ENCODE measurements around the gene CCHCR1. TPM values are rescaled to one million over a fixed set of nuclear protein-coding genes. Genes with fewer than 3 reads are reported as not detected.

The CCHCR1 gene
- total and polyA plus RNA-seq, 2 of the 13 experiments (the other 11 are each of a cell fraction or from before 2014, with no cell fraction given), result 14.6 to 28.2 TPM

DNA sequence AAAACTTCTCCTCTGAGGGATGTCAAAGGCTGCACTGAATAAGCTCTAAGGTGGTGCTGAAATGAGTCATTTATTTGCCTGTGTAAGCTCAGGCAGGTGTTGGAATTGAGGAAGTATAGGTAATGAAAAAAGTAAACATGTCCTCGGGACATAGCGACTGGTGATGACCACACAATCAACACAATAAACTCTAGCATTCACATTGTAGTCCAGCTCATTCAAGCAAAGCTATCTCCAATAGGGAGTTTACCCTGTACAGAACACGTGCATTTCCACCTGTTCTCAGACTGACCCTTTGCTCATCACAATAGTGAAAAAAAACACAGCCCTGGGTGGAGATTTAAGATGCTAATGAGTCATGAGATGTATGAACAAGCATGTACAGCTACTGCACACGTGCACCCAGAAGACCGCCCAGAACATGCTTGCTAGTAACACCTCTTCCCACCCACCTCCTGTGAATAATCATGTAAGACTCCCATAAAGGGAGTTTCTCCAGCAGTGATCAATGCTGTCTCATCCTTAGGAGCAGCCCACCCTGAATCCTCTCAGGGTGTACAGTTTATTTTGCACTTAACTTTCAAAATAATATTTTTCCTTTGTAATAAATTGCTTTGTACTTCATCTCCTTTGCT, 45.9 kb upstream of the CCHCR1 start (continued):
- TF ChIP-seq RFX5 (IDR thresholded peaks at IDR 0.05; ENCODE audit: low read depth, low read length) (peak; percentile 79), NR2F1 (CRISPR knock-in tag; IDR thresholded peaks at IDR 0.05) (peak in 1 of 2 experiments; percentile 60; a peak in 1 of 4 replicates), ZNF205 (CRISPR knock-in tag; IDR thresholded peaks at IDR 0.05) (no peak), HMG20A (CRISPR knock-in tag; IDR thresholded peaks at IDR 0.05; ENCODE audit: borderline replicate concordance) (peak; percentile 69; the same call in 1 of the 2 replicates), SOX5 (CRISPR knock-in tag; IDR thresholded peaks at IDR 0.05; ENCODE audit: borderline replicate concordance) (peak; percentile 75; the same call in 1 of the 2 replicates), ETV5 (CRISPR knock-in tag; IDR thresholded peaks at IDR 0.05; ENCODE audit: borderline replicate concordance) (peak; percentile 76; the same call in 1 of the 2 replicates), ISL2 (CRISPR knock-in tag; IDR thresholded peaks at IDR 0.05) (no peak), ZNF20 (CRISPR knock-in tag; IDR thresholded peaks at IDR 0.05) (no peak), ZC3H13 (CRISPR knock-in tag; IDR thresholded peaks at IDR 0.05) (no peak), MED1 (CRISPR knock-in tag; IDR thresholded peaks at IDR 0.05) (peak; percentile 9; the same call in 1 of the 2 replicates), HCFC1 (IDR thresholded peaks at IDR 0.05; ENCODE audit: low read depth, low read length) (no peak), SAP130 (CRISPR knock-in tag; IDR thresholded peaks at IDR 0.05; ENCODE audit: low read depth) (peak; percentile 72)
- TF ChIP-seq, protein P1, sequence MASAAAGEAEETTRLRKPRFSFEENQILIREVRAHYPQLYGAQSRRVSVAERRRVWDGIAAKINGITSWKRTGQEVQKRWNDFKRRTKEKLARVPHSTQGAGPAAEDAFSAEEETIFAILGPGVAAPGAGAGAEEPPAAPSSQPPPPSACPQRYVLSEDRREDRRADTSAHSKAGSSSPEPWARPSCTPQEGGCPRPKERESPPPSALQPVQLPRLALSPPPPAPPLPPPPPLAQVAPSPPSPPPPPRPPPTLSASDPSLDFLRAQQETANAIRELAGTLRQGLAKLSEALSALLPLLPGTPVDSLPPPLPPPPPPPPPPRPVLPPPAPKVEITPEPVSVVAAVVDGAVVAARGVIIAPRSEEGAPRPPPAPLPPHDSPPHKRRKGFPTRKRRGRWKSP (CRISPR knock-in tag; IDR thresholded peaks at IDR 0.05), result 0 out of 2 replicates have a peak, but pooled peaks have one; percentile 4
- TF ChIP-seq, protein P2, sequence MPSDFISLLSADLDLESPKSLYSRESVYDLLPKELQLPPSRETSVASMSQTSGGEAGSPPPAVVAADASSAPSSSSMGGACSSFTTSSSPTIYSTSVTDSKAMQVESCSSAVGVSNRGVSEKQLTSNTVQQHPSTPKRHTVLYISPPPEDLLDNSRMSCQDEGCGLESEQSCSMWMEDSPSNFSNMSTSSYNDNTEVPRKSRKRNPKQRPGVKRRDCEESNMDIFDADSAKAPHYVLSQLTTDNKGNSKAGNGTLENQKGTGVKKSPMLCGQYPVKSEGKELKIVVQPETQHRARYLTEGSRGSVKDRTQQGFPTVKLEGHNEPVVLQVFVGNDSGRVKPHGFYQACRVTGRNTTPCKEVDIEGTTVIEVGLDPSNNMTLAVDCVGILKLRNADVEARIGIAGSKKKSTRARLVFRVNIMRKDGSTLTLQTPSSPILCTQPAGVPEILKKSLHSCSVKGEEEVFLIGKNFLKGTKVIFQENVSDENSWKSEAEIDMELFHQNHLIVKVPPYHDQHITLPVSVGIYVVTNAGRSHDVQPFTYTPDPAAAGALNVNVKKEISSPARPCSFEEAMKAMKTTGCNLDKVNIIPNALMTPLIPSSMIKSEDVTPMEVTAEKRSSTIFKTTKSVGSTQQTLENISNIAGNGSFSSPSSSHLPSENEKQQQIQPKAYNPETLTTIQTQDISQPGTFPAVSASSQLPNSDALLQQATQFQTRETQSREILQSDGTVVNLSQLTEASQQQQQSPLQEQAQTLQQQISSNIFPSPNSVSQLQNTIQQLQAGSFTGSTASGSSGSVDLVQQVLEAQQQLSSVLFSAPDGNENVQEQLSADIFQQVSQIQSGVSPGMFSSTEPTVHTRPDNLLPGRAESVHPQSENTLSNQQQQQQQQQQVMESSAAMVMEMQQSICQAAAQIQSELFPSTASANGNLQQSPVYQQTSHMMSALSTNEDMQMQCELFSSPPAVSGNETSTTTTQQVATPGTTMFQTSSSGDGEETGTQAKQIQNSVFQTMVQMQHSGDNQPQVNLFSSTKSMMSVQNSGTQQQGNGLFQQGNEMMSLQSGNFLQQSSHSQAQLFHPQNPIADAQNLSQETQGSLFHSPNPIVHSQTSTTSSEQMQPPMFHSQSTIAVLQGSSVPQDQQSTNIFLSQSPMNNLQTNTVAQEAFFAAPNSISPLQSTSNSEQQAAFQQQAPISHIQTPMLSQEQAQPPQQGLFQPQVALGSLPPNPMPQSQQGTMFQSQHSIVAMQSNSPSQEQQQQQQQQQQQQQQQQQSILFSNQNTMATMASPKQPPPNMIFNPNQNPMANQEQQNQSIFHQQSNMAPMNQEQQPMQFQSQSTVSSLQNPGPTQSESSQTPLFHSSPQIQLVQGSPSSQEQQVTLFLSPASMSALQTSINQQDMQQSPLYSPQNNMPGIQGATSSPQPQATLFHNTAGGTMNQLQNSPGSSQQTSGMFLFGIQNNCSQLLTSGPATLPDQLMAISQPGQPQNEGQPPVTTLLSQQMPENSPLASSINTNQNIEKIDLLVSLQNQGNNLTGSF (CRISPR knock-in tag; IDR thresholded peaks at IDR 0.05), result no peak
- TF ChIP-seq, protein P3, sequence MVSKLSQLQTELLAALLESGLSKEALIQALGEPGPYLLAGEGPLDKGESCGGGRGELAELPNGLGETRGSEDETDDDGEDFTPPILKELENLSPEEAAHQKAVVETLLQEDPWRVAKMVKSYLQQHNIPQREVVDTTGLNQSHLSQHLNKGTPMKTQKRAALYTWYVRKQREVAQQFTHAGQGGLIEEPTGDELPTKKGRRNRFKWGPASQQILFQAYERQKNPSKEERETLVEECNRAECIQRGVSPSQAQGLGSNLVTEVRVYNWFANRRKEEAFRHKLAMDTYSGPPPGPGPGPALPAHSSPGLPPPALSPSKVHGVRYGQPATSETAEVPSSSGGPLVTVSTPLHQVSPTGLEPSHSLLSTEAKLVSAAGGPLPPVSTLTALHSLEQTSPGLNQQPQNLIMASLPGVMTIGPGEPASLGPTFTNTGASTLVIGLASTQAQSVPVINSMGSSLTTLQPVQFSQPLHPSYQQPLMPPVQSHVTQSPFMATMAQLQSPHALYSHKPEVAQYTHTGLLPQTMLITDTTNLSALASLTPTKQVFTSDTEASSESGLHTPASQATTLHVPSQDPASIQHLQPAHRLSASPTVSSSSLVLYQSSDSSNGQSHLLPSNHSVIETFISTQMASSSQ (IDR thresholded peaks at IDR 0.05; ENCODE audit: low read depth), result 0 out of 2 replicates have a peak, but pooled peaks have one; percentile 19
- TF ChIP-seq, protein P3 (CRISPR knock-in tag; IDR thresholded peaks at IDR 0.05; ENCODE audit: borderline replicate concordance), result no peak; the same call in 1 of the 2 replicates
- TF ChIP-seq, protein P4, sequence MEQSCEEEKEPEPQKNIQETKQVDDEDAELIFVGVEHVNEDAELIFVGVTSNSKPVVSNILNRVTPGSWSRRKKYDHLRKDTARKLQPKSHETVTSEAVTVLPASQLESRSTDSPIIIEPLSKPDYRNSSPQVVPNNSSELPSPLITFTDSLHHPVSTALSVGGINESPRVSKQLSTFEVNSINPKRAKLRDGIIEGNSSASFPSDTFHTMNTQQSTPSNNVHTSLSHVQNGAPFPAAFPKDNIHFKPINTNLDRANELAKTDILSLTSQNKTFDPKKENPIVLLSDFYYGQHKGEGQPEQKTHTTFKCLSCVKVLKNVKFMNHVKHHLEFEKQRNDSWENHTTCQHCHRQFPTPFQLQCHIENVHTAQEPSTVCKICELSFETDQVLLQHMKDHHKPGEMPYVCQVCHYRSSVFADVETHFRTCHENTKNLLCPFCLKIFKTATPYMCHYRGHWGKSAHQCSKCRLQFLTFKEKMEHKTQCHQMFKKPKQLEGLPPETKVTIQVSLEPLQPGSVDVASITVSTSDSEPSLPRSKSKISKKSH (CRISPR knock-in tag; IDR thresholded peaks at IDR 0.05; ENCODE audit: borderline replicate concordance), result no peak

Data from HepG2 (cell line).